ENCODE results near the gene ITPR1.

The ITPR1 gene

GRCh38 chr3:4780545-4780957 is 287.4 kb downstream of the ITPR1 start:
- TF ChIP-seq ZNF654 (tag by site-specific recombination; IDR thresholded peaks at IDR 0.05; ENCODE audit: low read depth) = no peak
- TF ChIP-seq ZNF580 (tag by site-specific recombination; IDR thresholded peaks at IDR 0.05) = no peak
- no peak for TF ChIP-seq ZNF621 (tag by site-specific recombination; IDR thresholded peaks at IDR 0.05)
- no peak for TF ChIP-seq PRDM1 (tag by site-specific recombination; IDR thresholded peaks at IDR 0.05)
- TF ChIP-seq, protein P1, sequence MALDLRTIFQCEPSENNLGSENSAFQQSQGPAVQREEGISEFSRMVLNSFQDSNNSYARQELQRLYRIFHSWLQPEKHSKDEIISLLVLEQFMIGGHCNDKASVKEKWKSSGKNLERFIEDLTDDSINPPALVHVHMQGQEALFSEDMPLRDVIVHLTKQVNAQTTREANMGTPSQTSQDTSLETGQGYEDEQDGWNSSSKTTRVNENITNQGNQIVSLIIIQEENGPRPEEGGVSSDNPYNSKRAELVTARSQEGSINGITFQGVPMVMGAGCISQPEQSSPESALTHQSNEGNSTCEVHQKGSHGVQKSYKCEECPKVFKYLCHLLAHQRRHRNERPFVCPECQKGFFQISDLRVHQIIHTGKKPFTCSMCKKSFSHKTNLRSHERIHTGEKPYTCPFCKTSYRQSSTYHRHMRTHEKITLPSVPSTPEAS (tag by site-specific recombination; IDR thresholded peaks at IDR 0.05) = no peak
- no peak for TF ChIP-seq GLIS1 (tag by site-specific recombination; IDR thresholded peaks at IDR 0.05)
- TF ChIP-seq ZNF223 (tag by site-specific recombination; IDR thresholded peaks at IDR 0.05) = no peak
- no peak for TF ChIP-seq ZIC2 (tag by site-specific recombination; IDR thresholded peaks at IDR 0.05)
- TF ChIP-seq KLF8 (tag by site-specific recombination; IDR thresholded peaks at IDR 0.05) = no peak
- no peak for TF ChIP-seq ZNF426 (tag by site-specific recombination; IDR thresholded peaks at IDR 0.05)
- TF ChIP-seq BCL11B (tag by site-specific recombination; IDR thresholded peaks at IDR 0.05; ENCODE audit: low read depth) = no peak
- no peak for TF ChIP-seq ZNF121 (tag by site-specific recombination; IDR thresholded peaks at IDR 0.05)
- no peak for TF ChIP-seq ZNF132 (tag by site-specific recombination; IDR thresholded peaks at IDR 0.05; ENCODE audit: borderline replicate concordance)
- no peak for TF ChIP-seq ZBTB1 (tag by site-specific recombination; IDR thresholded peaks at IDR 0.05)
- no peak for TF ChIP-seq ZNF157 (tag by site-specific recombination; IDR thresholded peaks at IDR 0.05)
- TF ChIP-seq ZNF843 (tag by site-specific recombination; IDR thresholded peaks at IDR 0.05) = no peak
- TF ChIP-seq ZBTB26 (tag by site-specific recombination; optimal IDR thresholded peaks at IDR 0.05) = no peak
- TF ChIP-seq, protein P2, sequence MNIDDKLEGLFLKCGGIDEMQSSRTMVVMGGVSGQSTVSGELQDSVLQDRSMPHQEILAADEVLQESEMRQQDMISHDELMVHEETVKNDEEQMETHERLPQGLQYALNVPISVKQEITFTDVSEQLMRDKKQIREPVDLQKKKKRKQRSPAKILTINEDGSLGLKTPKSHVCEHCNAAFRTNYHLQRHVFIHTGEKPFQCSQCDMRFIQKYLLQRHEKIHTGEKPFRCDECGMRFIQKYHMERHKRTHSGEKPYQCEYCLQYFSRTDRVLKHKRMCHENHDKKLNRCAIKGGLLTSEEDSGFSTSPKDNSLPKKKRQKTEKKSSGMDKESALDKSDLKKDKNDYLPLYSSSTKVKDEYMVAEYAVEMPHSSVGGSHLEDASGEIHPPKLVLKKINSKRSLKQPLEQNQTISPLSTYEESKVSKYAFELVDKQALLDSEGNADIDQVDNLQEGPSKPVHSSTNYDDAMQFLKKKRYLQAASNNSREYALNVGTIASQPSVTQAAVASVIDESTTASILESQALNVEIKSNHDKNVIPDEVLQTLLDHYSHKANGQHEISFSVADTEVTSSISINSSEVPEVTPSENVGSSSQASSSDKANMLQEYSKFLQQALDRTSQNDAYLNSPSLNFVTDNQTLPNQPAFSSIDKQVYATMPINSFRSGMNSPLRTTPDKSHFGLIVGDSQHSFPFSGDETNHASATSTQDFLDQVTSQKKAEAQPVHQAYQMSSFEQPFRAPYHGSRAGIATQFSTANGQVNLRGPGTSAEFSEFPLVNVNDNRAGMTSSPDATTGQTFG (tag by site-specific recombination; IDR thresholded peaks at IDR 0.05; ENCODE audit: borderline replicate concordance) = no peak
- TF ChIP-seq ZNF837 (tag by site-specific recombination; IDR thresholded peaks at IDR 0.05) = no peak
- no peak for TF ChIP-seq SP2 (tag by site-specific recombination; IDR thresholded peaks at IDR 0.05)
- no peaks in the 10 kb centered on the region for H3K4me1 ChIP-seq (ENCODE audit: control insufficient read depth, insufficient read depth, low read length)
- H3K36me3 ChIP-seq (ENCODE audit: control insufficient read depth in 2 of 2, insufficient read depth in 1 of 2, low read length in 2 of 2) = peaks cover 0 to 21% of the 10 kb centered on the region in 2 experiments; a peak in 1 of 3 replicates
- no peak overlapping the region for H3K4me3 ChIP-seq (ENCODE audit: low read depth, low read length)
- no peaks in the 10 kb centered on the region for H3K9me3 ChIP-seq (ENCODE audit: control insufficient read depth, insufficient read depth, low read depth, low read length)
- POLR2A ChIA-PET = no interaction called here
- H3K27ac ChIP-seq (ENCODE audit: extremely low read depth, low read depth, low read length) = no peak overlapping the region
- CTCF ChIA-PET = interaction anchor here (0.6 kb wide), 1 partner anchor 196 kb away, joined by 3 read pairs; no protein-coding TSS in a partner anchor

DNA sequence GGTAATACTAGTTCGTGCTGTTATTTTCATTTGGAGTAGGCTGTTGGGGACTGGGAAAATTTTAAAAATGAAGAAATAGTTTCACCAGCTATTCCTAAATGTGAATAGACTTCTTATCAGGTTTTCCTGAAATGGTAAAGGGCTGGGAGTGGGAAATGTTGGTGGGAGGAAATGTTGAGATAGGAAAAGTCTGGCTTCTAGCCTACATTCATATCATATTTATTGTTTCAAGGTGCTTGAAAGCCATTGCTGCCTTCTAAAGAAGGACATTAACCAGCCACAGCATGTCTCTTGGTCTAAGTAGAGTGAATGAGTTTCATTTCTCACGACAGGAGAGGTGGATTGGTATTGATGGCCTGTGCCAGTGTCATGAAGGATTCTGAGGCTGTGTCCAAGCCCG is 288.9 kb downstream of the ITPR1 start:
- no peak overlapping the region for H3K27ac ChIP-seq (ENCODE audit: extremely low read depth, low read depth, low read length)
- CTCF ChIA-PET = no interaction called here
- POLR2A ChIA-PET = no interaction called here
- peaks cover 0 to 24% of the 10 kb centered on the region in 2 experiments; a peak in 1 of 3 replicates for H3K36me3 ChIP-seq (ENCODE audit: control insufficient read depth in 2 of 2, insufficient read depth in 1 of 2, low read length in 2 of 2)
- no peaks in the 10 kb centered on the region for H3K9me3 ChIP-seq (ENCODE audit: control insufficient read depth, insufficient read depth, low read depth, low read length)
- H3K4me3 ChIP-seq (ENCODE audit: low read depth, low read length) = no peak overlapping the region
- H3K4me1 ChIP-seq (ENCODE audit: control insufficient read depth, insufficient read depth, low read length) = no peaks in the 10 kb centered on the region
- TF ChIP-seq ZNF311 (tag by site-specific recombination; IDR thresholded peaks at IDR 0.05; ENCODE audit: borderline replicate concordance) (no peak), ZNF561 (tag by site-specific recombination; IDR thresholded peaks at IDR 0.05; ENCODE audit: borderline replicate concordance) (no peak), OVOL3 (tag by site-specific recombination; IDR thresholded peaks at IDR 0.05) (no peak), ZNF704 (tag by site-specific recombination; IDR thresholded peaks at IDR 0.05) (no peak), MEIS1 (CRISPR knock-in tag; IDR thresholded peaks at IDR 0.05; ENCODE audit: borderline replicate concordance) (no peak), ZBTB1 (tag by site-specific recombination; IDR thresholded peaks at IDR 0.05) (no peak), ZNF624 (tag by site-specific recombination; IDR thresholded peaks at IDR 0.05) (no peak), ZSCAN23 (tag by site-specific recombination; IDR thresholded peaks at IDR 0.05) (no peak), ZNF558 (tag by site-specific recombination; IDR thresholded peaks at IDR 0.05) (no peak), ZNF274 (IDR thresholded peaks at IDR 0.05; ENCODE audit: low read length) (no peak), ZNF274 (tag by site-specific recombination; IDR thresholded peaks at IDR 0.05; ENCODE audit: borderline replicate concordance) (no peak), ZNF19 (tag by site-specific recombination; IDR thresholded peaks at IDR 0.05; ENCODE audit: low read depth) (no peak), PRDM1 (tag by site-specific recombination; IDR thresholded peaks at IDR 0.05) (no peak), KLF10 (tag by site-specific recombination; IDR thresholded peaks at IDR 0.05) (no peak)

Data from HEK293 (cell line).